ENCODE results near the gene PRKAG2.

GRCh38 chr7:151814400-151815009, 62.4 kb downstream of the PRKAG2 start:
- TF ChIP-seq EZH2 (IDR thresholded peaks at IDR 0.05; ENCODE audit: insufficient read depth, poor library complexity, severe bottlenecking) (no peak), EZH2phosphoT487 (IDR thresholded peaks at IDR 0.05; ENCODE audit: insufficient read depth, low read depth) (no peak)
